HUDEP-2 (cell line): ENCODE data around the gene ATP11A.
"Not testable (repeated sequence)": the region's sequence is repeated elsewhere in the genome, so short reads cannot be mapped to it uniquely, and the experiment has no call there.

Experiments
- DNase-seq, 76 experiments: peaks; one replicate each; lab custom pipeline; 2025; ENCODE audit not compliant: unreplicated experiment in 76 of 76; lab: John Stamatoyannopoulos, UW

ATP11A gene

GRCh38 chr13:112850273-112850672 is 160.4 kb downstream of the ATP11A start:
- DNase-seq: no peak

GRCh38 chr13:112851107-112852038 is 161.5 kb downstream of the ATP11A start:
- DNase-seq: no peak

GRCh38 chr13:112852392-112852791 is 162.6 kb downstream of the ATP11A start:
- no peak for DNase-seq

- no peak for DNase-seq
Measured at GRCh38 chr13:112852808-112853207, 163.0 kb downstream of the ATP11A start.

GRCh38 chr13:112854321-112854720 is 164.5 kb downstream of the ATP11A start:
- DNase-seq: no peak

- no peak for DNase-seq
Measured at GRCh38 chr13:112855859-112856258, 166.0 kb downstream of the ATP11A start.

- DNase-seq: no peak
Measured at GRCh38 chr13:112857914-112858490, 168.2 kb downstream of the ATP11A start.

GRCh38 chr13:112859128-112859816 is 169.4 kb downstream of the ATP11A start:
- no peak for DNase-seq

GRCh38 chr13:112859817-112860190 is 170.0 kb downstream of the ATP11A start:
- peak in 23 of 76 experiments; percentile 4 to 49 (median 17) for DNase-seq

- DNase-seq: no peak
Measured at GRCh38 chr13:112861876-112862615, 172.2 kb downstream of the ATP11A start.

GRCh38 chr13:112863356-112863755 is 173.5 kb downstream of the ATP11A start:
- DNase-seq: not testable (repeated sequence)

GRCh38 chr13:112865478-112865877 is 175.6 kb downstream of the ATP11A start:
- not testable (repeated sequence) for DNase-seq

- no peak for DNase-seq
Measured at GRCh38 chr13:112867301-112867711, 177.5 kb downstream of the ATP11A start.

- DNase-seq: no peak
Measured at GRCh38 chr13:112868308-112868707, 178.5 kb downstream of the ATP11A start.

GRCh38 chr13:112869202-112870050 is 179.6 kb downstream of the ATP11A start:
- DNase-seq: no peak

- no peak for DNase-seq
Measured at GRCh38 chr13:112870051-112870331, 180.2 kb downstream of the ATP11A start.

- no peak for DNase-seq
Measured at GRCh38 chr13:112870737-112871287, 181.0 kb downstream of the ATP11A start.

GRCh38 chr13:112871742-112872141 is 181.9 kb downstream of the ATP11A start:
- no peak for DNase-seq

- DNase-seq: not testable (repeated sequence)
Measured at GRCh38 chr13:112872657-112873631, 183.1 kb downstream of the ATP11A start.
